ENCODE results near the gene RHBDD1. TPM values are rescaled to one million over a fixed set of nuclear protein-coding genes. Genes with fewer than 3 reads are reported as not detected.

RHBDD1 gene
- polyA plus RNA-seq, 1 donor from 2014 or later, result 5.4 TPM

- no peak for TF ChIP-seq POLR2AphosphoS5 (IDR thresholded peaks at IDR 0.05)
- TF ChIP-seq EP300 (conservative IDR thresholded peaks at IDR 0.05; ENCODE audit: poor library complexity, severe bottlenecking), result no peak
- peak; percentile 23 for TF ChIP-seq SMC3 (conservative IDR thresholded peaks at IDR 0.05; ENCODE audit: poor library complexity)
- TF ChIP-seq CTCF (IDR thresholded peaks at IDR 0.05; ENCODE audit: poor library complexity, severe bottlenecking), result peak; percentile 46
- no peak for TF ChIP-seq RAD21 (conservative IDR thresholded peaks at IDR 0.05)
- TF ChIP-seq MXI1 (conservative IDR thresholded peaks at IDR 0.05; ENCODE audit: poor library complexity, severe bottlenecking), result peak; percentile 70
- no peak for TF ChIP-seq TAF1 (IDR thresholded peaks at IDR 0.05; ENCODE audit: low read depth)
- no peak for TF ChIP-seq EZH2 (IDR thresholded peaks at IDR 0.05; ENCODE audit: borderline replicate concordance, insufficient read depth, low read length, poor library complexity, severe bottlenecking)
- TF ChIP-seq REST (IDR thresholded peaks at IDR 0.05; ENCODE audit: borderline replicate concordance), result no peak
- H3K9me2 ChIP-seq (ENCODE audit: insufficient read depth, low read length), result no peaks in the 10 kb centered on the region
- peaks cover 3% of the 10 kb centered on the region for H3F3A ChIP-seq (ENCODE audit: insufficient read depth, low read length, poor library complexity, severe bottlenecking)
- no peaks in the 10 kb centered on the region for H3K27me3 ChIP-seq (ENCODE audit: insufficient read depth, low read depth, low read length)
- H4K20me1 ChIP-seq (ENCODE audit: insufficient read depth), result no peaks in the 10 kb centered on the region
- H2AFZ ChIP-seq (ENCODE audit: low read depth, low read length), result peak overlapping the region; percentile 73
- H3K9me3 ChIP-seq (ENCODE audit: low read length), result peaks cover 2% of the 10 kb centered on the region
- H3K36me3 ChIP-seq (ENCODE audit: insufficient read depth, low read length), result peaks cover 12% of the 10 kb centered on the region
- peaks cover 56% of the 10 kb centered on the region for H3K79me2 ChIP-seq (replicated peaks; ENCODE audit: insufficient read depth, low read length)
- peak overlapping the region; percentile 76 for H3K4me2 ChIP-seq (ENCODE audit: low read length)
- H3K9ac ChIP-seq (ENCODE audit: low read length), result peak overlapping the region; percentile 93
- H3K27ac ChIP-seq (ENCODE audit: low read length), result peak overlapping the region; percentile 84
- H3K4me3 ChIP-seq (ENCODE audit: low read length), result peak overlapping the region; percentile 97
Observed at GRCh38 chr2:226798422-226799210, 37.2 kb upstream of the RHBDD1 start.

- no peaks in the 10 kb centered on the region for H3F3A ChIP-seq (ENCODE audit: insufficient read depth, low read length, poor library complexity, severe bottlenecking)
- H3K27me3 ChIP-seq (ENCODE audit: insufficient read depth, low read depth, low read length), result no peaks in the 10 kb centered on the region
- H3K9me3 ChIP-seq (ENCODE audit: low read length), result peaks cover 2% of the 10 kb centered on the region
- no peaks in the 10 kb centered on the region for H3K9me2 ChIP-seq (ENCODE audit: insufficient read depth, low read length)
- peaks cover 12% of the 10 kb centered on the region for H3K36me3 ChIP-seq (ENCODE audit: insufficient read depth, low read length)
- peak within 1 kb of the TSS; percentile 76 for H3K4me2 ChIP-seq (ENCODE audit: low read length)
- H2AFZ ChIP-seq (ENCODE audit: low read depth, low read length), result peak within 1 kb of the TSS; percentile 73
- H3K27ac ChIP-seq (ENCODE audit: low read length), result peak within 1 kb of the TSS; percentile 84
- H3K79me2 ChIP-seq (replicated peaks; ENCODE audit: insufficient read depth, low read length), result peaks cover 48% of the 10 kb centered on the region
- TF ChIP-seq CTCF (IDR thresholded peaks at IDR 0.05; ENCODE audit: poor library complexity, severe bottlenecking), result peak; percentile 61
- TF ChIP-seq POLR2AphosphoS5 (IDR thresholded peaks at IDR 0.05), result peak; percentile 45
- TF ChIP-seq MXI1 (conservative IDR thresholded peaks at IDR 0.05; ENCODE audit: poor library complexity, severe bottlenecking), result peak; percentile 43
- TF ChIP-seq REST (IDR thresholded peaks at IDR 0.05; ENCODE audit: borderline replicate concordance), result peak; percentile 51
- TF ChIP-seq RAD21 (conservative IDR thresholded peaks at IDR 0.05), result peak; percentile 64
- peak; percentile 53 for TF ChIP-seq SMC3 (conservative IDR thresholded peaks at IDR 0.05; ENCODE audit: poor library complexity)
- TF ChIP-seq EZH2 (IDR thresholded peaks at IDR 0.05; ENCODE audit: borderline replicate concordance, insufficient read depth, low read length, poor library complexity, severe bottlenecking), result no peak
- TF ChIP-seq TAF1 (IDR thresholded peaks at IDR 0.05; ENCODE audit: low read depth), result peak; percentile 74
- no peak for TF ChIP-seq EP300 (conservative IDR thresholded peaks at IDR 0.05; ENCODE audit: poor library complexity, severe bottlenecking)
- H3K9ac ChIP-seq (ENCODE audit: low read length), result peak within 1 kb of the TSS; percentile 93
- peak within 1 kb of the TSS; percentile 97 for H3K4me3 ChIP-seq (ENCODE audit: low read length)
- H4K20me1 ChIP-seq (ENCODE audit: insufficient read depth), result no peaks in the 10 kb centered on the region
Observed at GRCh38 chr2:226799211-226799975, 36.5 kb upstream of the RHBDD1 start, which contains the start of gene IRS1. TSS of gene IRS1 (minus strand) at chr2:226799820. CDS start at chr2:226798738, 1,082 bp downstream.
